ENCODE measurements around the gene HDAC4.

The HDAC4 gene

GRCh38 chr2:239224955-239225354 lies 175.9 kb downstream of the HDAC4 start:
- ChIA-PET CTCF (no interaction called here), POLR2A (no interaction called here)
- Histone ChIP-seq H3K4me3 (ENCODE audit: low read depth, low read length) (no peak overlapping the region), H3K4me1 (ENCODE audit: control insufficient read depth, insufficient read depth, low read length) (peaks cover 3% of the 10 kb centered on the region; the same call in 1 of the 2 replicates), H3K36me3 (ENCODE audit: control insufficient read depth in 2 of 2, insufficient read depth in 1 of 2, low read length in 2 of 2) (no peaks in the 10 kb centered on the region), H3K9me3 (ENCODE audit: control insufficient read depth, insufficient read depth, low read depth, low read length) (no peaks in the 10 kb centered on the region), H3K27ac (ENCODE audit: extremely low read depth, low read depth, low read length) (no peak overlapping the region)
- TF ChIP-seq ZNF513 (tag by site-specific recombination; IDR thresholded peaks at IDR 0.05) = no peak
- no peak for TF ChIP-seq ZNF704 (tag by site-specific recombination; IDR thresholded peaks at IDR 0.05)
- no peak for TF ChIP-seq SETDB1 (IDR thresholded peaks at IDR 0.05; ENCODE audit: insufficient read length, low read length)
- TF ChIP-seq ZNF639 (tag by site-specific recombination; IDR thresholded peaks at IDR 0.05) = no peak
- TF ChIP-seq GFI1B (tag by site-specific recombination; IDR thresholded peaks at IDR 0.05) = no peak
- TF ChIP-seq CTCF (tag by site-specific recombination; IDR thresholded peaks at IDR 0.05) = no peak
- TF ChIP-seq EGR2 (tag by site-specific recombination; IDR thresholded peaks at IDR 0.05; ENCODE audit: low read depth) = no peak
- TF ChIP-seq HOXA7 (CRISPR knock-in tag; IDR thresholded peaks at IDR 0.05; ENCODE audit: borderline replicate concordance) = no peak
- no peak for TF ChIP-seq ZBTB7A (tag by site-specific recombination; IDR thresholded peaks at IDR 0.05; ENCODE audit: low read depth)
- no peak for TF ChIP-seq ZNF707 (tag by site-specific recombination; IDR thresholded peaks at IDR 0.05)
- no peak for TF ChIP-seq PRDM2 (tag by site-specific recombination; IDR thresholded peaks at IDR 0.05; ENCODE audit: borderline replicate concordance)
- TF ChIP-seq ZNF174 (tag by site-specific recombination; IDR thresholded peaks at IDR 0.05) = no peak
- no peak for TF ChIP-seq KLF16 (tag by site-specific recombination; IDR thresholded peaks at IDR 0.05)
- no peak for TF ChIP-seq ZNF776 (tag by site-specific recombination; IDR thresholded peaks at IDR 0.05; ENCODE audit: borderline replicate concordance)
- TF ChIP-seq ZBTB48 (tag by site-specific recombination; IDR thresholded peaks at IDR 0.05) = no peak
